Measurements from ENCODE around the gene APBA1.

Gene APBA1

DNA sequence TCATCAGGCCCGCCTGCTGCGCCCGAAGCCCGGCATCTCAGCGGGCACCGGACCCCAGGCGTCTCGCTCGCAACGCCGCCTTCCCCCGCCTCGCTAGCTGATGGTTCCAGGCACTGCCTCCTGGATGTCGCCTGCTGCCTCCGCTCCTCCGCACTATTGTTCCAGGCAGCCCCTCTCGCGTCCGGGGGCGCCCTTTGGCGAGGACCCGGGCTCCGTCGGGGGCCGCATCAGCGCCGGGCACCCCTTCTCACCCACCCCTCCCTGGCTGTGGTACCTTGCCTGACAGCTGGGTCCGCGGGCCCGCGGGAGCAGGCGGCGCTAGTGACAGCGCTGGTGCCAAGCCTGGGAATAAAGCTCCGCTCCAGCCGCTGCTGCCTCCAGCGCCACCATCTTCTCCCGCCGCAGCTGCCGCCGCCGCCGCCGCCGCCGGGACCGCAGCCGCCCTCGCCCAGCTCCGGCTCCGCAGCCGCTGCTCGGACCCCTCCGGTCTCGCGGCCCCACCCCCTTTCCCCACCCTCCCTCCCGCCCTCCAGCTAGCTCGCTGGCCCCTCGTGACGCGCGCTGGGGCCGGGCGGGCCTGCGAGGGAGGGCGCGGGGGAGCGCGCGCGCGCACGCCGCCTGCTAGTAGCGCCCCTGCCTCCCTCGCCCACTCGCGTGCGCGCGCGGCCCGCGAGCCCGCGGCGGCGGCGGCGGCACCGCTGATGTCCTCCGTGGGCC, at the start of gene APBA1:
TSS of gene APBA1 (minus strand) at position 493 of the 717 bp plus-strand sequence.
- DNase-seq = peak; percentile 17

DNA sequence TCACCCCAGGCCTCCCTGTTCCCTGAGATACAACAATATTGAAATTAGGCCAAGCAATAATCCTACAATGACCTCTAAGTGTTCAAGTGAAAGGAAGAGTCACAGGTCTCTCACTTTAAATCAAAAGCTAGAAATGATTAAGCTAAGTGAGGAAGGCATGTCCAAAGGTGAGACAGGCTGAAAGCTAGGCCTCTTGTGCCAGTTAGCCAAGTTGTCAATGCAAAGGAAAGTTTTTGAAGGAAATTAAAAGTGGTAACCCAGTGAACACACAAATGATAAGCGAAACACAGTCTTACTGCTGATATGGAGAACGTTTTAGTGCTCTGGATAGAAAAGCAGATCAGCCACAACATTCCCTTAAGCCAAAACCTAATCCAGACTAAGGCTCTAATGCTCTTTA, 47.8 kb upstream of the APBA1 start:
- no peak for DNase-seq

DNA sequence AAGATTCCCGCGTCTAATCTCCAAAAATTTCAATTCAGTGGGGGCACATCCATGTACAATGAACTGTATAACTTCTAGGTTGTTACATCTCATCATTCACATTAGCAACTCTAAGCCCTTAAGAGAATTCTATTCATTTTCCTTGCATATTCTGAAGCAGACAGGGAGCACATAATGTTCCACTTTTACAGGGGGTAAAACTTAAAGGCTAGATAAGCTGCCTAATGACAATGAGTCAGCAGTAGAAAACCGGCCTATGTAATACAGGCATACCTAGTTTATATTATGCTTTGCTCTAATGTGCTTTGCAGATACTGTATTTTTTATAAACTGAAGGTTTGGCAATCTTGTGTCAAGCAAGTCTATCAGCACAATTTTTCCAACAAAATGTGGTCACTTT, 47.2 kb upstream of the APBA1 start:
- no peak for DNase-seq

DNA sequence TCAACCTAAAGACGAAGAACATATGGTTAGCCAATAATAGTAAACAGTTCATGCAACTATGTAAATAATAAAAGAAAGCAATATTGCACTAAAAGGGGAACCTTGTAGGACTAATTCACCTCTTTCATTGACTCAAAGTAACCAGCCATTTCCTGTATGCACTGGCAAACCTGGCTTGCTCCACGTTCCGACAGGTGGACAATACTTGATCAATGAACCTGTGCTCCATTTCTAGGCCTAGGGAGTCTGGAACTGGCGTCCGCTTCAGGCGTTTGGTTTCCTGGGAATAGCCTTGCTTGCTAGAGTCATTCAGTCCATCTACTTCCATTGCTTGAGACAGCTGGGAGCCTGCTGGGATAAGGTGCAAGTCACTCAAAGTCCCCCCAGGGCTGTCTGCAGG, 46.0 kb upstream of the APBA1 start:
- no peak for DNase-seq

DNA sequence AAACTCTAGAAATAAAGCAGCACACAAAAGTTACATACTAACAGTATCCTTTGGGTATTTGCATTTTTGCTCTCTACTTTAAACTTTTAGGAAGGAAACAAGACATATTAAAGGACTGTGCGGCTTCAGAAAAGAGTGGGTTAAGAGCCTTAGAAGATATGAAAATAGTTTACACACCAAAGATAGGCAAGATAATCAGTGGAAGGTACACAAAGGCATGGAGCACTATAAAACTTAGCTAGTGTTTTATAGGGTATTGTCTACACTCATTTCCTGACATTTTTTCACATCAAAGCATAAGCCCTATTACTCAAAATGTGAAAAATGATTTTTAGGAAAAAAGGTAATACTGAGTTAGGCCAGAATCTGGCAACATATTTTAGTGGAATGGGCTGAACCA, 43.7 kb upstream of the APBA1 start:
- DNase-seq = no peak

DNA sequence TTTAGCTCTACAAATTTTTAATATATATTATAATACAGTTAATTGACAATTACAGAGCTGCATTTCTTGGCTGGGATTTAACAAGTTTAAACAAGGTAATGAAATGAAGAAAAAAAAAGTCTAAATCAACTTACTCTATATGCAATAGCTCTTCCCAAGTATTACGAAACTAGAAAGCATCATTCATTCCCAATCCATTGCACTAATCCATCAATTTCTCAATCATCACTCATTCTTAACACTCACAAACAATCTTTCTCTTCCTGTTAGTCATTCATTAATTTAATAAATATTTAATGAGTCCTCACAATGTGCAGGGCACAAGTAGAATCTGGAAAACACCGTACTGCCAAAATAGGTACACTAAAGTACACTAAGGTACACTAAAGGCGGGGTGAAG, 42.9 kb upstream of the APBA1 start:
- no peak for DNase-seq

DNA sequence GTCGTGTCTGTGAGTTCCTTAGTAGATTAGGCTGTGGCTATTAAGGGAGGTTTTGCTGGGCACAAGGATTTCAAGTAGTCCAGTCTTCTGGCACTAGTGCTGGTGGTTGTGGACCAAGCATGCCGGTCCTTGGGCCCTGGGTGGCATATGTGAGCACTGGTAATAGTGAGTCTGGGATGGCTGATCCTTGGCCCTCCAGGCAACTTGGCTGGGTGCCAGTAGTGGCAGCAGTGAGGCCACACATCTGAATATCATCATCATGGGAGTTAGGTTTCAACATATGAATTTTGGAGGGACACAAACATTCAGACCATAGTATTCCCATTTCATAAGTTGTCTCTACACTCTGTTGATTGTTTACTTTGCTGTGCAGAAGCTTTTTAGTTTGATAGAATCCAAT, 25.3 kb upstream of the APBA1 start:
- DNase-seq = no peak

DNA sequence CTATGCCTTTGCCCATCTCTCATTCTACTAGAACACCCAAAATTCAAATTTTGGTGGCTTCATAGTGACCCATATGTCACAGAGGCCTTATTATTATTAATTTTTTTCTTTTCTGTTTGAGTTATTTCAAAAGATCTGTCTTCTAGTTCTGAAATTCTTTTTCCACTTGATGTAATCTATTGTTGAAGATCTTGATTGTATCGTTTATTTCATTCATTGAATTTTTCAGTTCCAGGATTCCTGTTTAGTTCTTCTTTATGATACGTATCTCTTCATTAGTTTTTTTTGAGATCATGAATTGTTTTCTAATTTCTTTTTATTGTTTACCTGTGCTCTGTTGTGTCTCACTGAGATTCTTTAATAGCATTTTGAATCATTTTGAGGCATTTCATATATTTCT, 24.6 kb upstream of the APBA1 start:
- DNase-seq = no peak

DNA sequence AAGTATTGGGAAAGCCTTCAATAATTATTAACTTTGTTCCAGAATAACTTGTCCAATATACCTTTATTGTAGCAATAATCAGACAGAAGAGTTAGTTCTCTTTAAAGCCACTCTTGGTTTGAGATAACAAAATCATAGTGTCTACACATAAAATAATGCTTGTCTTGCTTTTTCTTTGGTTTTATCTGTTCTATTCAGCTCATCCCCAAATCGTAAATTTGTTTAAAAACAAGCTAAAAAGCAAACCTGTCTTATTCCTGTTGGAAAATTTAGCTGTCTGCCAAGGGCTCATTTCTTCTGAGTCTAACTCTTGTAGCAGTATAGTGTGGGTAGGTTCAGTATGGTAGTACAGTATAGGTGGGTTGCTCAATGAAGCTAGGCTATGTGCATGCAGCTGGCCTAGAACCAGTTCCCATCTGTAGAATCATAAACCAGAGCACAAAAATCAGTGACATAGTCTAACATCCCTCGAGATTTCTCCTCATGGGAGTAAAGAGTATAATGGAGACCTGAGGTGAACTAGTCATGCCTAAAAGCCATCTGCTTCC, 17.9 kb upstream of the APBA1 start:
- no peak for DNase-seq

DNA sequence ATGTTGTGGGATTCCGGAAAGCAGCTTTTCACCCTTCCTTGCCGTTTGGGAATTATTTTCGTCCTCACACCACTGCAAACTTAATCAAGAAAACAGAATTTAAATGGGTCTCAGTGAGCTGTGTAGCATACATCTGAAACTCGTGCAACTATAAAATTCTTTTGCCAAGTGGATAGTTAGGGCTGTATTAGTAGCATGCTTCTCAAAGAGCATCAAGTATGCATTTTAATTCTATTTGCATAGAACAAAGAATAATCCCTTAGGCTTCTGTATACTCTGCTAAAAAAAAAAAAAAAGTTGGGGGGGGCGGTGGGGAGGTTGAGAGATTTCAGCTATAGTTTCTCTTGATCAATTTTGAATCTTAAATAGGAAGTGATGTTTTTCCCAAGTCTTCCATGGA, 11.8 kb upstream of the APBA1 start:
- DNase-seq = no peak

DNA sequence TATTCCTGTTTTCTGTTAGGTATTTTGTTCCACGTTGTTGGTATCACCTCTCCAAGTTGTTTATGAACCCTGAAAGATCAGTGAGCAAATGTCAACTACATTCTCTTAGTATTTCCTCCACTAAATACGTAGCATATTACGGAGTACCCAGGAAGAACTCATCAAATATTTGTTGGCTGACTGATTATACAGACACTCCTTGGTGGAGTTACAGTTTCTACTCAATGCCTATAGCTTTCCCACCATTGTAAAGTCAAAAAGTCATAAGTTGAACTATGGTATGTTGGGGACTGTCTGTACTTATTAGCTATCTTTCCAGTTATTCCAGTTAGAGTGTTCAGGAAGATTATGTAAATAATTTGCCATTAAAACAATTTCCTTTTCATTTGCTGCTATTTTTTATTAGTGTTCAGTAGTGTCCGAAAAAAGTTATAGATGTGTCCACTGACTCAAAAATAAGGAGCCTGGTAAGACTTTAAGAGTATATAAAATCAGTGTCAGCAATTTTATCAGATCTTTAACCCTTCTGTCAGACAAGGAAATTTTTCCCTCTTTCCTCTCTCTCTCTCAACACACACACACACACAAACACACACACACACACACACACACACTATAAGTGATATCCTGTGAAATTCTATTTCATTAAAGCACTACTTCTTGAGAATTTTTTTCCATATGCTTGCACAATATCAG, 6.8 kb upstream of the APBA1 start:
- no peak for DNase-seq

DNA sequence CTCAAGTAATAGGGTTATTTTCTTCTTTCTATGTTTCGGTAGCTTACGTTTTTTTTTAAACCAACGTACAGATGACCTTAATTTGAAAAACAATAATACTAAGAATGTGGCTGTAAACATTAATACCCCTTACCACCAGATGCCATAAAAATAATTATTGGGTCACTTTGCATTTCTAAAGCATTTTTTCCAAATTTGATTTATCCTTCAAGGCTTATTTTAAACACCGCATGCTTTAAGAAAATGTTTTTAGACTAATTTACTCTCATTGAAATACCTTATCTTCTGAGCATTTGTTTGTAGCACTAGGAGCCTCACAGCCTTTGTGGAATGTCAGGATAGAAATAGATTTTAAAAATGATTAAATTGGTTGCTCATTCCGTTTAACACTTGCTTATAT, 5.8 kb upstream of the APBA1 start:
- no peak for DNase-seq

DNA sequence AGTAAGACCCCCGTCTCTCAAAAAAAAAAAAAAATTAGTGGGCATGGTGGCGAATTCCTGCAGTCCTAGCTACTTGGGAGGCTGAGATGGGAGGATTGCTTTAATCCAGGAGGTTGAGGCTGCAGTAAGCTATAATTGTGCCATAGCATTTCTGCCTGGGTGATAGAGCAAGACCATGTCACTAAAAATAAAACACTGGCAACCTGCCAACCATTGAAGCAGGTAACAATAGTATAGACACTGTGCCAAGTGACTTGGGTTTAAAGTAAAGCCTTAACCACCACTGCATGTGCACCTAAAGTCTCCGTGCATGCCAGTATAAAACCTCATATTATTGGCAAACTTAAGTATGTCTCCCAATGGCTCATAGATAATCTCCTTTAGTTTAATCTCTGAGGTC, 3.4 kb upstream of the APBA1 start:
- DNase-seq = no peak

DNA sequence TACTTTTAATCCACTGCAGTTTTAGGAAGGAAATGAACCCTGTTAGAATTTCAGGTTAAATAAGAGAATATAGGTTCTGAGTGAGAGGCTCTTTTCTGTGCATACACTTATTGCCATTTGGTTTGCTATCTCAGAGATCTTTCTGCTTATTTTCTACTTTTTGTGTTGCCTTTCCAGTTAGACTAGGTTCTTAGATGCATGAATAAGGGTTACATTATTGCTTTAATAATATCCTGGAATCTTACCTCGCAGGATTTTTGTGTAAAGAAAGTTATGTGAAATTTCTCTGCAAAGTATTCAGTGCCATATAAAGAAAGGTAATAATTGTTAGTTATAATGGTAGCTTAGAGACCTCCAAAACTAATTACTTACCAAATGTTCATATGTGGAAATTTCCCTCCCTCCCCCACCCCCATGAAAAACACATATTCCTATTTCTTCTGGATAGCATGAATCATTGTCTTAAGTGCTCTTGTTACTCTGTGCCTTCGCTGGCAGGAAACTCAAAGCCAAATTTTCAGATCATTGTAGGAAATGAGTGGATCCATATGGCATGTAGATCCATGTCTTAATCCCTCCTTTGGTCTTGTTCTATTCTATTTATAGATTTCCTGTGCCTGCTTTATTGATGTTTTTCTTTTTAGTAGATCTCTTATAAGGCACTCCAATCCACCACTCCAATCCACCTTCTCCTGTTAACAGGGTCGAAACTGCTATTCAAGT, 2.7 kb upstream of the APBA1 start:
- no peak for DNase-seq

DNA sequence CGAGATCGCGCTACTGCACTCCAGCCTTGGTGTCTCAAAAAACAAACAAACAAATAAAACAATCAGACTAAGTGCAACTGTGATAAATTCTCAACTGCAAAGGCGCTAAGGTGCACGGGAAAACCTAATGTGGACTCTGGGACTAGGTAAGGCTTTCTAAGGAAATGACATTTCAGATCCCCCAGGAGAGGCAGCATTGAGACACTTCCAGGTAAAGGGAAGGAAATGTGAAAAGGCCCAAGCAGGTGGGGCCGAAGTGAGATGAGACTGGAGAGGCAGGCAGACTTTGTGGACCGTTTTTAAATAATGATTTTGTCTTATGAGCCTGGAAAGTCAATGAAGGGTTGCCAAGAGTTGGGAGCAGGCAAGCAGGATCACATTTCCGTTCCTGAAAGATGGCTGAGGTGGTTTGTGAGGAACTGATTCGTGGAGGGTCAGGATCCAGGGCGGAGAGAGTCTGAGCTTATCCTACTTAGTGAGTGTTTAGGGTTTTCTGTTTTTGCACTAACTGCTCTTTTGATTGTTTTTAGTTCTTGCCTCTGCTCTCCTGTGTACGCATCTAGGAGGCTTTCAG, 2.0 kb upstream of the APBA1 start:
- no peak for DNase-seq

DNA sequence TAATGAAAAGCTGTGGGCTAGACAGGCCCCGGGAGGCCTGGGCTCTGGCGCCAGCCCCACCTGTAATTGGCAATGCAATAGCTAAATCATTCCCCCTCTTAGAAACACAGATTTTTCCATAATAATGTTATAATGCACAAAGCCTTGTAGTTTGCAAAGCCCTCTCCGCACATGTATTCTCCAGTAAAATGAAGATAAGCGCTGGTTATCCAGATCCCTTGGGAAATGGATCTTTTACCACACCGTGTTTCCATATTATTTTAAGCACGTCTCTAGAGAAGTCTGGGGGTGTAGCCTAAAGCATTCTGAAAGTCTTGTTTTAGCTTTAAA, 1.1 kb upstream of the APBA1 start:
- DNase-seq = no peak

DNA sequence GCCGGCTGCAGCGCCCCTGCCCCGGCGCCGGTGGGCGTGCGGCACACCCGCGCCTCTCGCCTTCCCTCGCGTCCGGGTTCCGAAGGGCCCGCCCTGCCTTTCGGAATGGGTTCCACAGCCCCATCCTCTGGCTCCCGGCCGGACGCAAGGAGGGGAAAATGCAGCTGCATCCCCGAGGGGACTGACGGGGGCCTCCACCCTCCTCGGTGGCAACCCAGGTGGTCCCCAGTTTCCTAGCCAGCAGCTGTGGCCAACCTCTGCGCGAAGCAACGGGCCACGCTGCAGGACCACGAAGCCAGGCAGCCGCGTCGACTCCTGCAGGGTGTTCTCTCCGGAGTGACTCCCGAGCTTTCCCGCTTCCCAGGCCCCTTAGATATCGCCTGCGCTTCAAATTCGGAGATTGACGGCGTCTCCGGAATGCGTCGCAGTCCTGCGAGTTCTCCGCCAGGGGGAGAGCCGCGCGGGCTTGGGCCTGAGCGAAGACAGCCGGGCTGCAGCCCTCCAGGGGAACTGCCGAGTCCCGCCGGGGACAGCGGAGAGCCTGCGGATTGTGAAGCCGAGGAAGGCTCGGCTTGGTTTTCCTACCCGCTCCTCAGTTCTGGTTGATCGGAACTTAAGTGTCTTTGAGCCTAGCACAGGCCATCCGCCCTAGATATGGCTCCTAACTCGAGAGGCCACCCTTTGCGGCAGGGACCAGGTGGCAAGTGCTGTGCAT, 582 bp upstream of the APBA1 start:
- peak; percentile 61 for DNase-seq

DNA sequence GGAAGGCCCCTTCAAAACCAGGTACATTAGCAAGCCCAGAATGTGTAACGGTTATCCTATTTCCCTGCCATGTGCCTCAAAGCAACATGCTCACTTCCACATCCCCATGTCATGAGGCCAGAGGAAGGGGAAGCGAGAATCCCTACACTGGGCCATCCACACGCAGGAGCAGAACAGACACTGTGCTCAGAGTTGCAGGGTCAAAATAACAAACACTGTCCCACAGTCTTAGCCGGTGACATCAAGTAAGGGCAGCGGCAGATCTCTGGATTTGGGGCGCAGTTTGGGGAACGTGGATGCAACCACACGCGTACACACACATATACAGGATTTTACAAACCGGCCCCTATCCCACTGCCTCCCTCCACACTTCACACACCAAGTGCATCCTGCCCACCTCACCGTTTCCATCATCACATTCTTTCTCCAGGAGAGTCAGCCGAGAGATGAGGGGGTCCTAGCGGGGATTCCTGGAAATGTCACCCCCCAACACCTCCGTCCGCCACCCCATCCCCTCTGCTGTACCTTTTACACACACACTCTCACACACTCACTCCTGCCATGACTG, 776 bp downstream of the APBA1 start:
- no peak for DNase-seq

DNA sequence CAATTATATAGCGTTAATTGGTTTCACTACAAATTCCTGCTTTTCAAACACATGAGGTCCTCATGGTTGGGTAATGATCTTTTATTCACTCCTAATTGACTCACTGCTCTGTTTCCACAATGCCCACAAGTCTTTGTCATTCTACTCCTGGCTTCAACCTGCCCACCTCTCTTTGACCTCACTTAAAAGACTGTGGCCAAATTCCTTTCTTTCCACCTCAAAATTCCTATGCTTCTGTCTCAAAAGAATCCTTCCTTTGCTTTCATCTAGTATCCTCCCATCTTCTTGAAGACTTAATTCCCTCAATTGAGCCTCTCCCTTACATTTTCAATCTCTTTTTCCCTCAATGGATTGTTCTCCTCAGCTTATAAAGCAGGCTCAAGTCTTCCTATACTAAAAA, 4.9 kb downstream of the APBA1 start:
- DNase-seq = no peak

DNA sequence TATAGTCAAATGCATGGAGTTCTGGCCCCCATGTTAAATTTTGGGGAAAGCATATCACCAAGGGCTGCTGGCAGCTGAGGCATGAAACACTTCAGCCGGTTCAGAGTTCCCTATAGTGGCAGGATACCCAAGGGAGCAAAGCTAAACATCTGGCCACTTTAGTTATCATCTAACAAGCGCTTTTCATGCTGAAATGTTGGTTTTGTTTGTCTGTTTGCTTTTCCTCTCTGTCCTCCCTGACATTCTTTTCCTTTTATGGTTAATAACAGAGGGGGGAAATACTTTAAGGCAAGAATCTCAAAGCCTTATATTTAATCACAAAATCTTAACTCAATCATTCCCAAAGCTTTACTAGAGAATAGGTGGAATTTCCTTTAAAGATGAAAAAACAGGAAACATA, 11.9 kb downstream of the APBA1 start:
- DNase-seq = no peak

DNA sequence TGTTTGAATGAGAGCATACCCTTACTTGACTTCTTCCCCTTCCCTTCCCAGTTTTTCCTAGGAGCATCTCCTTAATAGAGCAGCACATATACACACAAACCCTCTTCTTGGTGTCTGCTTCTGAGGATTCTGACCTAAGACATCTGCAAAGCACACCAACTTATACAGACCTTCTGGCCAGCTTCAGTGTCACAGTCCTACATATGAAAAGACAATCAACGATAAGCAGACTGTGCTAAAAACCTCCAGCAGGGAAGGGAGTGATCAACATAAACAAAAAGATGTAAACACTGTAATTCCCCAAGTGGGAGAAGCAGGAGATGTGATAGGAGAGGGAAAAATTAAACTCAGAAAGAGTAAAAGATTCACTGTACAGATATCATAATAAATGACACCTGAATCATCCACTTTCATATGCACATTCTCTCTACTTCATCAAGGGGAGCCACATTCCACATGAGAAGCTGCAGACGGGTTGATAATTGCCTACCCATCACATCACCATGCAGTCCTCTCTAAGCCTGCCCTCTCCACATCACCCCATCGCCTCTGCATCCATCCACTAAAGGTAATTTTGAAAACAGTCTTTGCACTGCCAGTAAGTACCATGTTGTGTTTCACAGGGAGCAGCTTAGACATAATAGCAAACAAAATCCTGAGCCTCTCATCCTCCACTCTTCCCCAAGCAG, 13.0 kb downstream of the APBA1 start:
- no peak for DNase-seq

DNA sequence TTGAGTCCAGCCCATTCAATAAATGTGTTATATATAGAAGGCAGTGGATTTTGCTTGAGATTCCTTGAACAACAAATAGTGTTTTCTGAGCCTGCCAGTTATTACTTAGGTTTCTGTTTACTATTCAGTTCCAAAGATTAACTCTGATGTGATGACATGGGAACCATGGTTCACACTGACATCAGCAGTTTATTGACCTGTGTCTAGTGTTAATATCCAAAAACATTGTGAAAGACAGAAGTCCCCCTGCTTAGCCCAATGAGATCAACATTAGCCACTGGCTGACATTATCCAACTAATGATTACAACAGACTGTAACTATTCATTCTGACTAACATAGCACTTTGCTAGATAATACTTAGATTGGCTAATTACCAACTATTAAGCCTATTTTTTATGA, 14.9 kb downstream of the APBA1 start:
- DNase-seq = no peak
